Medulla oblongata (tissue), 1 donor: ENCODE measurements around the gene OSCP1.

ENCODE experiments used
- DNase-seq: peaks from one replicate; pipeline ENCODE4 v3.0.0-alpha.2; 2015; ENCODE audit errors: extremely low spot score

The OSCP1 gene

GRCh38 chr1:36383240-36383639 lies 67.0 kb downstream of the OSCP1 start:
- DNase-seq = no peak

GRCh38 chr1:36382669-36383068 lies 67.6 kb downstream of the OSCP1 start:
- no peak for DNase-seq

- no peak for DNase-seq
These were observed 68.0 kb downstream of the OSCP1 start for GRCh38 chr1:36382231-36382630.

GRCh38 chr1:36381405-36381804 lies 68.8 kb downstream of the OSCP1 start:
- no peak for DNase-seq

GRCh38 chr1:36380782-36381181 lies 69.5 kb downstream of the OSCP1 start:
- no peak for DNase-seq

GRCh38 chr1:36380143-36380619 lies 70.1 kb downstream of the OSCP1 start:
- DNase-seq = no peak

GRCh38 chr1:36377791-36378492 lies 72.3 kb downstream of the OSCP1 start:
- no peak for DNase-seq

- no peak for DNase-seq
These were observed 77.6 kb downstream of the OSCP1 start for GRCh38 chr1:36372617-36373016.

- DNase-seq = peak; percentile 79
These were observed 81.0 kb downstream of the OSCP1 start for GRCh38 chr1:36369061-36369861.
